HG03354 (cell line): ENCODE measurements around the gene RSPO4.

Experiments used
- ATAC-seq: cut with Tn5 transposase; IDR thresholded peaks from one replicate; pipeline ENCODE4 v1.9.1; 2021; ENCODE audit warnings: mild to moderate bottlenecking; ENCODE audit not compliant: unreplicated experiment, poor library complexity, severe bottlenecking

RSPO4 gene

GRCh38 chr20:914727-915498 is 87.2 kb downstream of the RSPO4 start:
- ATAC-seq: no peak

GRCh38 chr20:913306-913849 is 88.7 kb downstream of the RSPO4 start:
- no peak for ATAC-seq

GRCh38 chr20:911882-912600 is 90.1 kb downstream of the RSPO4 start:
- ATAC-seq: no peak

- ATAC-seq: no peak
These were observed 91.0 kb downstream of the RSPO4 start for GRCh38 chr20:910870-911770.

GRCh38 chr20:910132-910869 is 91.8 kb downstream of the RSPO4 start:
- no peak for ATAC-seq

- no peak for ATAC-seq
These were observed 92.5 kb downstream of the RSPO4 start for GRCh38 chr20:909641-910040.
